Left lung (tissue), 10 donors: ENCODE data around the gene COMMD3. TPM values are rescaled to one million over a fixed set of nuclear protein-coding genes. Genes with fewer than 3 reads are reported as not detected.

ENCODE experiments used
- ATAC-seq: fragments of 200-7000 bp; cut with Tn5 transposase; one replicate; pipeline ENCODE4 v1.9.1; 2020; ENCODE audit warnings: moderate library complexity
- DNase-seq, 4 donors: peaks; one replicate each; pipeline ENCODE4 v3.0.0-alpha.2; 2013 to 2020
- H3K27ac ChIP-seq, 2 donors: fragments of 200-600 bp; sonication (generic) in 1 of 2; one replicate each; pipeline versions ENCODE4 v1.5.0 to v1.8.0; 2020 to 2021
- H3K27me3 ChIP-seq, 2 donors: fragments of 200-600 bp; sonication (generic) in 1 of 2; one replicate each; pipeline versions ENCODE4 v1.5.0 to v1.8.0; 2020 to 2021
- H3K36me3 ChIP-seq, 2 donors: fragments of 200-600 bp; sonication (generic) in 1 of 2; one replicate each; pipeline versions ENCODE4 v1.5.0 to v1.8.0; 2020 to 2021
- H3K4me1 ChIP-seq, 2 donors: fragments of 200-600 bp; one replicate each; pipeline ENCODE4 v1.8.0; 2021
- H3K4me3 ChIP-seq, 2 donors: fragments of 200-600 bp; sonication (generic) in 1 of 2; one replicate each; pipeline versions ENCODE4 v1.5.0 to v1.8.0; 2020 to 2021; ENCODE audit warnings: mild to moderate bottlenecking in 1 of 2
- H3K9me3 ChIP-seq, 2 donors: fragments of 200-600 bp; sonication (generic) in 1 of 2; one replicate each; pipeline versions ENCODE4 v1.5.0 to v1.8.0; 2020 to 2021
- CTCF ChIP-seq, 2 donors: fragments of 200-600 bp; sonication (generic) in 1 of 2; IDR thresholded peaks; one replicate each; pipeline versions ENCODE4 v1.5.0 to v1.8.0; 2021; ENCODE audit warnings: antibody characterized with exemption in 2 of 2
- intact Hi-C, 2 donors: fragments of 100-400 bp; cut with DNase I; formaldehyde crosslinking; loops; one replicate each; pipeline versions ENCODE4 v1.11.2 to v1.14.2; 2022
- polyA plus RNA-seq, 6 donors: library from polyadenylated mRNA; unstranded; fragments of 120-200 nt; gene quantifications; one replicate each; pipeline ENCODE4 v1.2.1, GENCODE V29; 2013; ENCODE audit not compliant: insufficient read length in 6 of 6
- total RNA-seq, 2 donors: library from RNA; stranded (reverse); fragmentation: NEBNext Ultra II Directional; extraction: Animal tissue kit (Norgen Biotek cat#: 25700); gene quantifications; one replicate each; pipeline ENCODE4 v1.2.1, GENCODE V29; 2021
- donor health status: DM: no; HTN: yes; CAD: no.
- donor health status: DM: no; HTN: no; CAD: no.

COMMD3 gene
- total and polyA plus RNA-seq, 8 donors: 54.3 to 88.7 (median 70.8) TPM

GRCh38 chr10:22365233-22365632 is 49.0 kb downstream of the COMMD3 start:
- Histone ChIP-seq H3K36me3 (no peaks in the 10 kb centered on the region), H3K4me1 (peaks cover 0 to 7% of the 10 kb centered on the region in 2 donors), H3K27me3 (peaks cover 6 to 12% of the 10 kb centered on the region in 2 donors), H3K27ac (no peak overlapping the region), H3K4me3 (no peak overlapping the region), H3K9me3 (no peaks in the 10 kb centered on the region)
- ATAC-seq: peak; percentile 49
- intact Hi-C loops: no loop called here
- TF ChIP-seq CTCF (IDR thresholded peaks at IDR 0.05): no peak
- no peak for DNase-seq

GRCh38 chr10:22365644-22366434 is 49.7 kb downstream of the COMMD3 start:
- H3K4me1 ChIP-seq: peaks cover 0 to 7% of the 10 kb centered on the region in 2 donors
- TF ChIP-seq CTCF (IDR thresholded peaks at IDR 0.05): no peak
- H3K27ac ChIP-seq: no peak overlapping the region
- no peak for DNase-seq
- ATAC-seq: no peak
- H3K9me3 ChIP-seq: no peaks in the 10 kb centered on the region
- H3K27me3 ChIP-seq: peaks cover 6 to 12% of the 10 kb centered on the region in 2 donors
- no peak overlapping the region for H3K4me3 ChIP-seq
- intact Hi-C loops: no loop called here
- no peaks in the 10 kb centered on the region for H3K36me3 ChIP-seq

GRCh38 chr10:22366435-22366703 is 50.2 kb downstream of the COMMD3 start:
- Histone ChIP-seq H3K9me3 (no peaks in the 10 kb centered on the region), H3K4me1 (peaks cover 0 to 7% of the 10 kb centered on the region in 2 donors), H3K27ac (no peak overlapping the region), H3K27me3 (peaks cover 6 to 16% of the 10 kb centered on the region in 2 donors), H3K4me3 (no peak overlapping the region), H3K36me3 (no peaks in the 10 kb centered on the region)
- DNase-seq: no peak
- intact Hi-C loops: no loop called here
- no peak for TF ChIP-seq CTCF (IDR thresholded peaks at IDR 0.05)
- ATAC-seq: no peak

- Histone ChIP-seq H3K4me1 (peaks cover 0 to 7% of the 10 kb centered on the region in 2 donors), H3K27me3 (peaks cover 9 to 16% of the 10 kb centered on the region in 2 donors), H3K36me3 (no peaks in the 10 kb centered on the region), H3K9me3 (no peaks in the 10 kb centered on the region), H3K4me3 (no peak overlapping the region), H3K27ac (no peak overlapping the region)
- ATAC-seq (no peak), DNase-seq (no peak)
- intact Hi-C loops: no loop called here
- TF ChIP-seq CTCF (IDR thresholded peaks at IDR 0.05): no peak
Observed at GRCh38 chr10:22366771-22367170, 50.6 kb downstream of the COMMD3 start.

GRCh38 chr10:22367471-22367870 is 51.3 kb downstream of the COMMD3 start:
- no peak overlapping the region for H3K4me3 ChIP-seq
- H3K9me3 ChIP-seq: no peaks in the 10 kb centered on the region
- no peaks in the 10 kb centered on the region for H3K36me3 ChIP-seq
- no peak for DNase-seq
- peaks cover 0 to 7% of the 10 kb centered on the region in 2 donors for H3K4me1 ChIP-seq
- H3K27ac ChIP-seq: no peak overlapping the region
- peaks cover 10 to 20% of the 10 kb centered on the region in 2 donors for H3K27me3 ChIP-seq
- no peak for TF ChIP-seq CTCF (IDR thresholded peaks at IDR 0.05)
- ATAC-seq: no peak
- intact Hi-C loops: no loop called here
